ENCODE data around the gene PUM1.

The PUM1 gene

DNA sequence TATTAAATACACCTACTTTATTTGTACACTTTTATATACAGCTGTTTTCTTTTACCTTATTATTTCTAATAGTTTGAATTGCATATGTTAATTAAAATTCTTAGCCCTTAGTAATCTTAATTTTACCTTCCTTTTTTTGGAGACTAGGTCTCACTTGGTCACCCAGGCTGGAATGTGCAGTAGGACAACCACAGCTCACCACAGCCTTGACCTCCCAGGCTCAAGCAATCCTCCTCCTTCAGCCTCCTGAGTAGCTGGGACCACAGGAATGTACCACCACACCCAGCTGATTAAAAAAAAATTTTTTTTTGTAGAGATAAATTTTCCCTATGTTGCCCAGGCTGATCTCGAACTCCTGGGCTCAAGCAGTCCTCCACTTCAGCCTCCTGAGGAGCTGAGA lies 141.9 kb downstream of the PUM1 start:
- no peaks in the 10 kb centered on the region for H3K27me3 ChIP-seq (ENCODE audit: control insufficient read depth, insufficient read depth, low read length)
- no peak overlapping the region for H3K9ac ChIP-seq (ENCODE audit: low read length)
- no peaks in the 10 kb centered on the region for H3K36me3 ChIP-seq (ENCODE audit: control insufficient read depth, insufficient read depth, low read length)
- H3K4me3 ChIP-seq (ENCODE audit: low read length), result no peak overlapping the region
- no peak overlapping the region for H3K27ac ChIP-seq (ENCODE audit: low read depth, low read length)
- no peaks in the 10 kb centered on the region for H3K4me1 ChIP-seq (ENCODE audit: control insufficient read depth, insufficient read depth, low read length)

DNA sequence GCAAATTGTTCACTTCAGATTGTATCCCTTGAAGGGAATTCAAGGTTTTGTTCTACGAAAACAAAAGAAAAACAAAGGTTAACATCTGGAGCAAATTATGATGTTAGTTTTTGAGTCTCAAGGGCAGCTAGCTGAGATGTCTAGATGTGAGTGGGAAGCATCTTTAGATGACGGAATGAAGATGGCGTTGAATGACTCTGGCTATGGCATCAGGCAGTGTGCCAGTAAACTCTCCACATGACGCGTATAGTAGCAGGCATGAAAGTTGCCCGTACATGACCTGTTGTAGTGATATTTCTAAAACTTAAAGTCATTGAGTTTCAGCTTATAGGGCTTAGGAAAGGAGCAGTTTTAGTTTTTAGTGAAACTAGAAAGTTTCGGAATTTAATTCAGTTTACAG lies 144.7 kb downstream of the PUM1 start:
- H3K27ac ChIP-seq (ENCODE audit: low read depth, low read length), result no peak overlapping the region
- H3K4me1 ChIP-seq (ENCODE audit: control insufficient read depth, insufficient read depth, low read length), result no peaks in the 10 kb centered on the region
- H3K4me3 ChIP-seq (ENCODE audit: low read length), result no peak overlapping the region
- no peaks in the 10 kb centered on the region for H3K36me3 ChIP-seq (ENCODE audit: control insufficient read depth, insufficient read depth, low read length)
- H3K27me3 ChIP-seq (ENCODE audit: control insufficient read depth, insufficient read depth, low read length), result no peaks in the 10 kb centered on the region
- H3K9ac ChIP-seq (ENCODE audit: low read length), result no peak overlapping the region

GRCh38 chr1:30919025-30919881 lies 146.3 kb downstream of the PUM1 start:
- Histone ChIP-seq H3K4me1 (ENCODE audit: control insufficient read depth, insufficient read depth, low read length) (no peaks in the 10 kb centered on the region), H3K27ac (ENCODE audit: low read depth, low read length) (no peak overlapping the region), H3K4me3 (ENCODE audit: low read length) (no peak overlapping the region), H3K36me3 (ENCODE audit: control insufficient read depth, insufficient read depth, low read length) (no peaks in the 10 kb centered on the region), H3K27me3 (ENCODE audit: control insufficient read depth, insufficient read depth, low read length) (no peaks in the 10 kb centered on the region), H3K9ac (ENCODE audit: low read length) (no peak overlapping the region)

DNA sequence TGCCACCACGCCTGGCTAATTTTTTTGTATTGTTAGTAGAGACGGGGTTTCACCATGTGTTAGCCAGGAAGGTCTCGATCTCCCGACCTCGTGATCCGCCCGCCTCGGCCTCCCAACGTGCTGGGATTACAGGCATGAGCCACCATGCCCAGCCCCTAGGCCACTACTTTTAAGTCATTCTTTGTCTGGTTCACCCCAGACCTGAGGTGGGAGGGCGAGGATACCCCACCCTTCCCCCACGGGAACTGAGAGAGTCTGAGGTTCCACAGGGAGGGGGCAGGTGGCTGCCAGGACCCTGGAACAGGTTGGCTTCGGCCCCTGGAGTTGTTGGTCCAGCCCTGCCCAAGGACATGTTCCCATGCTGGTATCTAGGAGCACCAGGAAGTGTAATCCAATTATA lies 149.2 kb downstream of the PUM1 start:
- Histone ChIP-seq H3K9ac (ENCODE audit: low read length) (no peak overlapping the region), H3K36me3 (ENCODE audit: control insufficient read depth, insufficient read depth, low read length) (no peaks in the 10 kb centered on the region), H3K4me3 (ENCODE audit: low read length) (no peak overlapping the region), H3K27ac (ENCODE audit: low read depth, low read length) (no peak overlapping the region), H3K27me3 (ENCODE audit: control insufficient read depth, insufficient read depth, low read length) (no peaks in the 10 kb centered on the region), H3K4me1 (ENCODE audit: control insufficient read depth, insufficient read depth, low read length) (no peaks in the 10 kb centered on the region)

DNA sequence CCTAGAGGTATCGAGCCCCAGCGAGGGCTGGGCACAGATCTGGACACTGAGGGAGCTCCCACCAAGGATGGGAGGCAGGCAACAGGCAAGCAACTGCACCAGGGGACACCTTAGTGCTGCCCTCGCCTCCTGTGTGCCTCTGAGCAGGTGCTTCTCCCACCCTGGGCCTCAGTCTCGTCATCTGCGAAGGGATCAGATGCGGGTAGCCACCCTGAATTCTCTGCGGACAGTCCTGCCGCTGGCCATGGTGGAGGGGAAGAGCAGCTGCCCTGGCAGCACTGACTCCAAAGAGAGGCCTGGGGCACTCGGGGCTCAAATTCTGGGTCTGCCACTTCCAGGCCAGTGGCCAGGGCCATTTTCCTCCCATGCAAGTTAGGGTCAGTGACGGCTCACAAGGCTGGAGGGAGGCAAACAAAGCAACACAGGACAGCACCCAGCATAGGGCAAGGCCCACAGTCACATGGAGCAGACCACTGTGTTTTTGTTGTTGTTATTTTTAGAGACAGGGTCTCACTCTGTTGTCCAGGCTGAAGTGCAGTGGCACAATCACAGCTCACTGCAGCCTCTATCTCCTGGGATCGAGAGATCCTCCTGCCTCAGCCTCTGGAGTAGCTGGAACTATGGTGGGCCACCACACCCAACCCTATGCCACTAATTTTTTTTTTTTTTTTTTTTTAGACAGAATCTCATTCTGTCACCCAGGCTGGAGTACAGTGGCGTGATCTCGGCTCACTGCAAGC lies 149.9 kb downstream of the PUM1 start:
- Histone ChIP-seq H3K36me3 (ENCODE audit: control insufficient read depth, insufficient read depth, low read length) (no peaks in the 10 kb centered on the region), H3K4me3 (ENCODE audit: low read length) (no peak overlapping the region), H3K9ac (ENCODE audit: low read length) (no peak overlapping the region), H3K4me1 (ENCODE audit: control insufficient read depth, insufficient read depth, low read length) (peaks cover 4% of the 10 kb centered on the region), H3K27me3 (ENCODE audit: control insufficient read depth, insufficient read depth, low read length) (no peaks in the 10 kb centered on the region), H3K27ac (ENCODE audit: low read depth, low read length) (no peak overlapping the region)

DNA sequence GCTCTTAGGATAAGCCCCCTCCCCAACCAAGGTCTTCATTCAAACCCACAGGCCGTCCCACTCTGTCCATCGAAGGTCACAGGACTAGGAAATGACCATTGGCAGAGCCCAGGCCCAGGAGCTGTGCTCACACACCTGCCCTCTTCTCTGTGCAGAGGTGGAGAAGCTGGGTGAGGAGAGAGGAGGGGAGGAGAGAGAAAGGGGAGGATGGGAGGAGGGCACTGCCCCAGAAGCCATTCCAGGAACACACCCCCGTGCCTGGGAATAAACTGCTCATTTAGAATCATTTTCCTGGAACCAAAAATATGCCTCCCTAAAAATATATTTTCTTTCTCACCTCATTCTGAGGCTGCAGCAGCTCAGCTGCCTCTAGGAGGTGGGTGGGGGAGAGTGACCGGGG lies 150.6 kb downstream of the PUM1 start:
- H3K4me3 ChIP-seq (ENCODE audit: low read length), result no peak overlapping the region
- H3K36me3 ChIP-seq (ENCODE audit: control insufficient read depth, insufficient read depth, low read length), result no peaks in the 10 kb centered on the region
- no peak overlapping the region for H3K27ac ChIP-seq (ENCODE audit: low read depth, low read length)
- no peaks in the 10 kb centered on the region for H3K27me3 ChIP-seq (ENCODE audit: control insufficient read depth, insufficient read depth, low read length)
- peaks cover 4% of the 10 kb centered on the region for H3K4me1 ChIP-seq (ENCODE audit: control insufficient read depth, insufficient read depth, low read length)
- no peak overlapping the region for H3K9ac ChIP-seq (ENCODE audit: low read length)

DNA sequence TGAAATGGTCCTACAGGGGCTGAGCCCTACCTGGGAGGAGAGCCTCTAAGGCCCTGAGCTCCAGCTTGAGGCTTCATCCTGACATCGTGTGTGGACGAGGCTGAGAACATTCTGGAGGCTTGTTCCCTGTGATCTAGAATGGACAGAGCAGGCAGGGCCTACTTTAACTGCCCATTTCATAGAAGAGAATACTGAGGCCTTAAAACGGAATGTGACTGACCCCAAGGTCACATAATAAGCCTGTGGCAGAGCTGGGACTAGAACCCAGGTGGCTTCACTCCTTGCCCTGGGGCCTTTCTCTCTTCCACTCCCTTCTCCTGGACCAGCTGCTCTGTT lies 151.0 kb downstream of the PUM1 start:
- Histone ChIP-seq H3K4me3 (ENCODE audit: low read length) (no peak overlapping the region), H3K27me3 (ENCODE audit: control insufficient read depth, insufficient read depth, low read length) (no peaks in the 10 kb centered on the region), H3K36me3 (ENCODE audit: control insufficient read depth, insufficient read depth, low read length) (no peaks in the 10 kb centered on the region), H3K4me1 (ENCODE audit: control insufficient read depth, insufficient read depth, low read length) (peaks cover 4% of the 10 kb centered on the region), H3K9ac (ENCODE audit: low read length) (no peak overlapping the region), H3K27ac (ENCODE audit: low read depth, low read length) (no peak overlapping the region)

GRCh38 chr1:30912913-30913652 lies 152.4 kb downstream of the PUM1 start:
- H3K4me1 ChIP-seq (ENCODE audit: control insufficient read depth, insufficient read depth, low read length), result peaks cover 11% of the 10 kb centered on the region
- no peaks in the 10 kb centered on the region for H3K36me3 ChIP-seq (ENCODE audit: control insufficient read depth, insufficient read depth, low read length)
- no peak overlapping the region for H3K9ac ChIP-seq (ENCODE audit: low read length)
- H3K27ac ChIP-seq (ENCODE audit: low read depth, low read length), result no peak overlapping the region
- H3K27me3 ChIP-seq (ENCODE audit: control insufficient read depth, insufficient read depth, low read length), result no peaks in the 10 kb centered on the region
- no peak overlapping the region for H3K4me3 ChIP-seq (ENCODE audit: low read length)

DNA sequence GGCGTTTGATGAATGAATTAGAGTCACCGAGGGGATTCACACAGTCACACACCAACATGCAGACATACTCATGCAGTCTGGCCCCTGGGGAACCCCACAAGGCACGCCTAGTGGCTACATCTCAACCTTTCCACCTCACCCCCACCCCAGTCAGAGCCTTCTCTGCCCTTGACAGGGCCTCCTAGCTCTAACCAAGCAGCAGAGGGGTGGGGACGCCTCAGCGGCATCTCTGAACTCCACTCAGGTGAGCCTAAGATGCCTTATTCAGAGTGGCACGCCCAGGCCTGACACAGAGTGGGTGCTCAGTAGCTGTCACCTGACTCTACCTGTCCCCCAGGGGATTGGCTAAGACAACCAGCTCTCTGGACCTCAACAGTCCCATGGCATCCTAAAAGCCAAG lies 153.3 kb downstream of the PUM1 start:
- no peak overlapping the region for H3K27ac ChIP-seq (ENCODE audit: low read depth, low read length)
- no peak overlapping the region for H3K4me3 ChIP-seq (ENCODE audit: low read length)
- H3K36me3 ChIP-seq (ENCODE audit: control insufficient read depth, insufficient read depth, low read length), result no peaks in the 10 kb centered on the region
- H3K9ac ChIP-seq (ENCODE audit: low read length), result no peak overlapping the region
- H3K27me3 ChIP-seq (ENCODE audit: control insufficient read depth, insufficient read depth, low read length), result peaks cover 3% of the 10 kb centered on the region
- H3K4me1 ChIP-seq (ENCODE audit: control insufficient read depth, insufficient read depth, low read length), result peaks cover 11% of the 10 kb centered on the region

GRCh38 chr1:30911059-30911954 lies 154.2 kb downstream of the PUM1 start:
- Histone ChIP-seq H3K36me3 (ENCODE audit: control insufficient read depth, insufficient read depth, low read length) (no peaks in the 10 kb centered on the region), H3K27me3 (ENCODE audit: control insufficient read depth, insufficient read depth, low read length) (peaks cover 3% of the 10 kb centered on the region), H3K27ac (ENCODE audit: low read depth, low read length) (peak overlapping the region; percentile 2), H3K9ac (ENCODE audit: low read length) (no peak overlapping the region), H3K4me3 (ENCODE audit: low read length) (no peak overlapping the region), H3K4me1 (ENCODE audit: control insufficient read depth, insufficient read depth, low read length) (peaks cover 16% of the 10 kb centered on the region)

DNA sequence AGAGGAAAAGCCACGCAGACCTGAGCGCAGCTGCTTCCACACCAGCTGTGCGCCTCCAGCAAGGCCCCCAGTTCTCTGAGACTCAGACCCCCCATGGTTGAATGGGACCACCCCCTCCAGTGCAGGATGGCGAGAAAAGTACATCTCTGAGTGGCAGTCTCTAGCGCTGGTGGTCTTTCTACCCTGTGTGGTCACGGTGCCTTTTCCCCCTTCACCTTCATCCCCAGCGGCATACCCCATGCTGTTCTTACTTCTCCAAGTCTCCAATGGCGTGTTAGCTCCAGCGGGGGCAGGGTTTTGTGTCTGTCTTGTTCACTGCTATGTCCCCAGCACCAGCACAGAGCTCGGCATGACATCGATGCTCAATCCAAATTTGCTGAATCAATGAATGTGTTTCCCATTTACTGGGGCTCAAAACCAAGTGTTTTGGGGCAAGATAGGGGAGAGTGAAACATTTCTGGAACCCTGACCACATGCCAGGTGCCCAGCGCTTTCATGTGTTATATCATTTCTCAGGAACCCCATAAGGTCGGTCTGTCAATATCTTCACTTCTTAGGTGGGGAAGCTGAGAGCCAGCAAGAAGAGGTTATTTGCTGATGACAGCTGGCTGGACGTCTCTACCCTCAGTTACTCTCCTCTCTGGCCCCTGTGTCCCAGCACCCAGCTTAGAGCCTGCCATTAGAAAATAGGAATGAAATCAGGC lies 156.0 kb downstream of the PUM1 start:
- peaks cover 28% of the 10 kb centered on the region for H3K4me1 ChIP-seq (ENCODE audit: control insufficient read depth, insufficient read depth, low read length)
- peak overlapping the region; percentile 67 for H3K4me3 ChIP-seq (ENCODE audit: low read length)

More for the DNA sequence above, 156.0 kb downstream of the PUM1 start:
- Histone ChIP-seq H3K36me3 (ENCODE audit: control insufficient read depth, insufficient read depth, low read length) (no peaks in the 10 kb centered on the region), H3K27me3 (ENCODE audit: control insufficient read depth, insufficient read depth, low read length) (peaks cover 3% of the 10 kb centered on the region), H3K9ac (ENCODE audit: low read length) (no peak overlapping the region), H3K27ac (ENCODE audit: low read depth, low read length) (peak overlapping the region; percentile 70)

Data from rectal smooth muscle tissue (tissue), 1 donor.